GM19025 (cell line): ENCODE results near the gene PFDN6.

Source experiments
- ATAC-seq: cut with Tn5 transposase; IDR thresholded peaks from one replicate; pipeline ENCODE4 v1.9.1; 2021; ENCODE audit warnings: mild to moderate bottlenecking, low read depth, moderate library complexity; ENCODE audit not compliant: unreplicated experiment

PFDN6 gene

DNA sequence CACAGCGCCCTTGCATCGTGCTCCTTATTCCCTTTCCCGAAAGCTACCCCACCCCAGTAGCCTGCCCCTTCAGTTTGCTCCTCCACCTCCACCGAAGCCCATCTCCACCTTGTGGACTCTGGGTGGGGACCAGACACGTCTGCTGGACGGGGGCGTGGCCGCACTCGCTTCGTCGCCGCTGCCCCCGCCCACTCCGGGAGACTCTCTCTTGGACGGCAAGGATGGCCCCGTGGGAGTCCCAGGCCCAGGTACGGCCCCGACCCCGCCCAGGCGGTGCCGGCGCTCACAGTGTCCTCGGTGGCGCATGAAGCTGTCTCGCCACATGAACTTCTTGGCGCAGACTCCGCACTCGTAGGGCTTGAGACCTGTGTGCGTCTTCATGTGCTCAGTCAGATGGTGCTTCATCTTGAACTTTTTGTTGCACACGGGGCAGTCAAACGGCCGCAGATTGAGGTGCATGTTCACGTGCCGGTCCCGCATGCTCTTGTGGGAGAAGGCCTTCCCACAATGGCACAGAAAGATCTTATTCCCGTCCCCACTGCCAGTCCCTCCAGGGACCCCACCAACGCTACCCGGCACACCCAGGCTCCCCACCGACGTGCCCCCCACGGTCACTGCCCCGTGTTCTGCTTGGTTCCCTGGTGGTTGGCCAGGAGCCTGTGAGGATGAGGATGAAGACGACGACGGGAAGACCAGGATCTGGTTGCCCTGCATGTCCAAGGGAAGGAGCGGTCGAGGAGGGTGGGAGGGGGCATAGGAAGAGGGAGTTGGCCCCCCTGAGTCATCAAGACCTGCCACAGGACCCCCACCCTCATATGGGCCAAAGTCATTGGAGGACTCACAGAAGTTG lies 25.8 kb downstream of the PFDN6 start:
- no peak for ATAC-seq

DNA sequence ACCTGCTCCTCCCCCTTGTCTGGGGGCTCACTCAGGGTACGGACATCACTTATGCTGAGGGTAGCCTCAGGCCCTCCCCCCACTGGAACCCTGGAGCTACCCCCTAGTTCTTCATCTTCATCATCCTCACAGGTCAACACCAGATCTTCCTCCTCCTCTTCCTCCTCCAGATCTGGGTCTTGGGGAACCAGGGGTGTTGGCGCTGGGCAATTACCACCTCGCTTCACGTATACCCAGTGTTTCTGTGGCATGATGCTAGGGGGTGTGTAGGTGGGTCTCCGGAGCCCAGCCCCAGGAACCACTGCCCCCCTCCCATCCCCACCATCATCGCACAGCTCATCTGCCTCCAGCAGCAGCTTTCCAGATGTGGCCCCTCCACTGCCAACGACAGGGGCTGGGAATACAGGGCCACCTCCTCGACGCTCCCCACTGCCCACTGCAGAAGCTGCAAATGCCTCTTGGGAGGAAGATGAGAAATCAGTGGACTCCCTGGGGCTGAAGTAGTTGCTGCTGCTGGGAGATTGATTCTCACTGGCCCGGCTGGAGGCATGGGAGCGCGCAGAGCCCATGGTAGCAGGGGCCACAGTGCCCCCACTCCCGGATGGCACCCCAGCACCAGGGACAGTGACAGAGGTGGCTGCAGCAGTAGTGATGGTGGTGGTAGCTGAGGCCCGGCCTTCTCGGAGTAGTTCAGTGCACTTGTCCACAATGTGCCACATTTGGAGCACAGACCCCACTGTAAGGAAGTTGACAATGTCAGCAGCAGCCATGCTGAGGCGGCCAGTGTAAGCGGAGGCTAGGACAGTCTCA lies 26.6 kb downstream of the PFDN6 start:
- no peak for ATAC-seq

DNA sequence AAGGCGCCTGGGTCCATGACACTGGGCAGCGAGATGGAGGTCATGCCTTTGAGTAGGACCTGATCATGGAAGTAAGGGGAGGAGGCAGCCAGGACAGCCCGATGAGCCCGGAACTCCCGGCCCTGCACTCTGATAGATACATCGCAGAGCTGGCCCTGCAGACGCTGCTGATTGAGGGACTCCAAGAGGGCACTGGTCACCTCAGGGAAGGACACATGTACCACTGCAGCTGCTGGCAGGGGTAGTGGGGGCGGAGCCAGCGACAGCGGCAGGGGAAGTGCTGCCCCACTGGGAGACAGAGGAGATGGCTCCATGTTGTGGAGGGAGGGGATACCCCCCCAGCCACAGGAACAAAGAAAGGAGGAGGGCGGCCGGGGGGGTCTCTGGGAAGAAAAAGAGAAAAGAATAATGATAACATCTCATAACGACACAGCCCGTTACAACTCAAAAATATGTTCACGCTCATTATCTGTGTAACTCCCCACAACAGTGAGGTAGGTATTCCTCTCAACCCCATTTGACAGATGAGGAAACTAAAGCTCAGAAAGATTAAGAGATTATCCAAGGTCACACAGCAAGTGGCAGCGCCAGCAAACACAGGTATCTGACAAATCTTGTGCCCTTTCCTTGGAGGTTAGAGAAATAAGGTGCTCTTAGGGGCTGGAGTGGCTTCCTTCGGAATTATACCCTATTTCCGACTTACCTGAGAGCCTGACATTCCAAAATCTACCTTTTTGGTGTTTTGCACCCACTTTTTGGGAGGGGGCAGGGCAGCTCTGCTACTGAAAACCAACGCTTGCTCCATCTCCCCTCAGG lies 27.4 kb downstream of the PFDN6 start:
- ATAC-seq = no peak

DNA sequence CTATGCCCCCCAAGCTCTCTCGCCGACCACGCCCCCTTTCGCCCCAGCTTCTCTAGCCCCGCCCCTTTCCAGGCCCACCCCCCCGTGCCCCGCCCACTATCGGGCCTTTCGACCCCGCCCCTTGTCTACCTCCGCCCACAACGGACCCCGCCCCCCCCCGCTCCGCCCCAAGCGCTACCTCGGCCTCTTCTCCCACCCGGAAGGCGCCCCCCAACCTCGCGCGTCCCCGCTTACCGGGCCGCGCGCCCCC lies 27.9 kb downstream of the PFDN6 start:
- ATAC-seq = no peak

DNA sequence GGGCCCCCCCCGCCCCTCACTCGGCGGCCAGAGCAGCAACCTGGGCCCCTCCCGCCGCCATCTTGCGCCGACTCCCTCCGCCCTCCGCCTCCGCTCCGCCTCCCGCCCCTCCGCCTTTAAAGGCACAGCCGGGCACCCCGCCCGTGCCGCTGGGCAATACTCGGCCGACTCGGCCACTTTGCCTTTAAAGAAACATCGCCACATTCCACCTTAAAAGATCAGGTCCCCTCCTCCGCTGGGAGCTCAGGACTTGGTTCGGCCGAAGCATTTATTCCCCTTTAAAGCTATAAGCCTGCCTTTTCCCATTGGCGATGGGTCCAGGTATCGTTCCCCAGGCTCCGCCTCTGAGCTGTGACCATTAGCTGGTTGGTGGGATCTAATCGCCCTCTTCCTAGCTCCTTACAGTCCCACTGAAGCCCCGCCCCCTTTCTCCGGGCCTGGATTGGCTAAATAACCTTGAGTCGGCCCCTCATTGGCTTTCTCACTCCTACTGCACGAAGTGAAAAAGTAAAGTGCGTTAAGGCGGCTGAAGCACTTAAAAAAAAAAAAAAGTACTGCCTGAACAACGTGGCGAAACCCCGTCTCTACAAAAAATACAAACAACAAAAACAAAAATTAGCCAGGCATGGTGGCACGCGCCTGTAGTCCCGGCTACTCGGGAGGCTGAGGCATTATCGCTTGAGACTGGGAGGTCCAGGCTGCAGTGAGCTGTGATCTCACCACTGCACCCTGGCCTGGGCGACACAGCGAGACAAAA lies 28.4 kb downstream of the PFDN6 start, which contains the start of gene ZBTB22:
TSS of gene ZBTB22 (minus strand) at position 76 of the 757 bp plus-strand sequence. CDS start 828 bp downstream, outside the sequence.
- peak; percentile 51 for ATAC-seq

DNA sequence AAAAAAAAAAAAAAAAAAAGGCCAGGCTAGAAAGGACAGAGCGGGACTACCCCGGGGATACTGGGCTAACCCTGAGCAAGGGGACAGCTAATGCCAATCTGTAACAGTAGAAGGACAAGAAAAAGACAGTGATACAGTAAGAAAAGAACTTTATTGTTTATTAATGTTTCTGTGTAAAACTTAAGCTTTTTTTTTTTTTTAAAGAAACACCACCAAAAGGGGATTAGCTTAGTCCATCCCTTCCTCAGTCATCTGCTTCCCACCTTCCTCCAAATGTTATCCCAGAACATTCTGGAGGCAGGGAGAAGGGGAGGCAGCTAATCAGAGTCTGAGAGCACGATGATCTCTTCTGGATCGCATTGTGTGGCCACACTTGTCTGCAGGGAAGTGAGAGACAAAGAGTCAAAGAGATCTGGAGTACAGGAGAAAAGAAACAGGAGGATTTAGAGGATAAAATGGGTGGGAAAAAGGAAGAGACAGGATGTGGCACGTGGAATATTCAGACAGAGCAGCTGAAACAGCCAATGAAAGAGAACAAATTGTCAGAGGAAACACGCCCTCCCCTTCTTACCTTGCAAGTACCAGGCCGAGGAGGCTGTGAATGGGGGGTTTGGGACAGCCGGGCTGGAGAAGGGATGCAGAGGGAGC lies 29.1 kb downstream of the PFDN6 start:
- ATAC-seq = no peak

DNA sequence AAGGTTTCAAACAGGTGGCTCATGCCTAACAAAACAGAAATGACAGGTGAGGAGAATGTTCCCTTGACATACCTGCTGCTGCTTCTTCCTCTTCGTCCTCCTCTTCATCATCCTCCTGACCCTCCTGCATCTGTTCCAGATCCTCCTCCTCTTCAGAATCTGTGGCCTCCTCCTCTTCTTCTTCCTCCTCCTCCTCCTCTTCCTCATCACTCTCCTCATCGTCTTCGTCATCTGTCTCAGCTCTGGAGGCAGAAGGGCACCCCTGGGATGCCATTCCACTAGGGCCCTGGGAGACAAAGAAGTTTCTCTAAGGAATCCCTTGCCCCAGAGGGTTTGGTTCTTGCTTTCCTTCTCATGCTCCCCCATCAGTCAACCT lies 30.5 kb downstream of the PFDN6 start:
- no peak for ATAC-seq

DNA sequence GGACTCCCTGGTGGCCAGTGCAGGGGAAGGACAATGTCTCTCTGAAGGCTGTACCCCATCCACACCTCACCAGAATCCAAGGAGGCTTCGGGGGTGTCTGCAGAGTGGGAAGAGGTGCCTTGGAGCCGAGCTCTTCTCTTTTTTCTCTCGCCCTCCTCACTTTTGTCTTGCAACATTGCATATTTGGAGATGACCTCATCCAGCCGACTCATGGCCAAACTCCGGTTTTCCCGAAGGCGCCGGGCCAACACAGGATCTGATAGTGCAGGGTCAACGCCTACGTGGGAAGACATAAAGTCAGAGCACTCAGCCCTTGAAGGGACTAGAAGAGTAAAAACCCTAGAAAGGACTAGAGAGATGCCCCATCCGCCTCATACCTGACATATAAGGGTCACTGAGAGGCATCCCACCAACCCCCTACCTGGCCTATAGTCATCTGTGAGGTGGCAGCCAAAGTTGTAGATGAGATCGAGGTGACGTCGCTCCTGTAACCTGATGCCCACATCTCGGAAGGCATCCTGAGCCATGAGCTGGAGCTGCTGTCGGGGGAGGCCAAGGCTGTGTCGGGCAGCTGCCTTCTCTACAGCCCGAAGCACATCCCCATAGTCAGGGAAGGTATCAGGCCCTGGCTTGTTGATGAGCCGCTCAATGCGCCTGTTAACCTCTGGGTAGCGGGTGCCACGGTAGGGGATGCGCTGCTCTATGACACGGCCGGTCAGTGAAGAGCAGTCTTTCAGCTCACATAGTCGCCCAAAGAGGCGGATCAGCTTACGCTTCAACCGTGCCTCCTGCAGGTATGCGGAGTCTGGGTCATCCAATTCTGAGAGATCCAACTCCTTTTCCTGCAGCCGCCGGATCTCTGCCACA lies 31.1 kb downstream of the PFDN6 start:
- no peak for ATAC-seq

DNA sequence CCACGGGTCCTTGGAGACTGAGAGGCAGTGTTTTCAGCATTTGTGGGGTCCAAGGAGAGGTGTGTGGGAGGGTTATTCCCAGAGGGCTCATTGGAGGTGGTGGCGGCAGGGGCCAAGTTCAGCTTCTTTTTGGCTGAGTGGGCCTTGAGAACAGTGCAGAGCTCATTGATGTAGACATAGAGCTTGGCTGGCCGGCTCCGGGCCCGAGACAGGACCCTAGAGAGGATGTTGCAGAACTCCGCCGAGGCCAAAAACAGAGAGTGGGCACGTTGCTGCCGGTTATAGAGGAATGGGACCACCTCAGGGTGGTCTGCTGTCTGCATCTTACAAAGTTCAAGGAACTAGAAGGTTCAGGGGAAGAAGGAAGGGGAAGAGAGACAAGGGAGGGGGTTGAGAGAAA lies 31.8 kb downstream of the PFDN6 start:
- ATAC-seq = no peak

DNA sequence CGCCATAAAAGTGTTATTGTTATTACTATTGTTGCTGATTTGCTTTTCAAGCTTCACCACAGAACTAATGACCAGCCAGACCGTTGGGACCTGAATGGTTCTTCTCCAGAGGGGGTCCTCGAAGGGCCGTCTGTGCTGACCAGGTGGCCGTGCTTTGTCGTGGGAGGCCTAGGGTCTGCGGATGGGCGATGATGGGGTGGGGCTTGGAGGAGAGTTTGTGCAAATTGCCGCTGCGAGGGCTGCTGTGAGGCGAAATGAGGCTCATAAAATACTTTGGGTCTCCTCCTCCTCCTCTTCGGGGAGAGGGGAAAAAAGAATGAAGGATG lies 34.2 kb downstream of the PFDN6 start:
- ATAC-seq = no peak

DNA sequence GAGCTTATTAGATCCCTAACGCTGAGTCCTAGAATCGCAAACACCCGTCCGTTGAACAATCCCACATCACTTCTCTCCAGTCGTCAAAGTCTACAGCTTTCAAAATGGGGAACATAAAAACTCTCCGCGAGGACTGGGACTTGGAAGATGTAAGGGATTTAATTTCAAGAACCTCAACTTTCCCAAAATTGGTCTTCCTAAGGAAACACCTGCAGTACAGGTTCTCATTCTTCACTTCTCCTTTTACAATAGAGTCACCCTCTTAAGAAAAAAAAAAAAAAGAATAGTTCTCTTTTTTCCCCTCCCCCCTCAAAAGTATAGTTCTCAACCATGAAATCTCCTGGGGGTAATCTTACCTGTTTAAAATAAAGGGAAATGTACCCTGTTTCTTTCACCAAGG lies 34.7 kb downstream of the PFDN6 start:
- no peak for ATAC-seq

DNA sequence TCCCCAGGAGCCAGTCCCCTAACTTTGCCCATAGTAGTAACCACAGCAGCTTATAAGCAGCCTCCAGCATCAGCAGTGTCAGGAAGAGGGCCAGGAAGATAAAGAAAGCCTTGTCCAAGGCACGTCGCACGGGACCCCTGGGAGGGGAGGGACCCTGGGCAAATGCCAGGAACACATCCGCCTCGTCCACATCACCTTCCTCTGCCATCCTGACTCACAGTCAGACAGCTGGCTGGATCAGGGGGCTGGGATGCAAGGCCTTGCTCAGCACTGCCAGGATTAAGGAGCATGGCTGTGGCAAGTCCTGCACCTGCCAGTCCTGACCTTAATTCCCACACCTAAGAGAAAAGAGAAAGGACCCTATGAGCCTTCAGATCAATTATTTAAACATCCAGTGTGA lies 39.7 kb downstream of the PFDN6 start:
- ATAC-seq = no peak

DNA sequence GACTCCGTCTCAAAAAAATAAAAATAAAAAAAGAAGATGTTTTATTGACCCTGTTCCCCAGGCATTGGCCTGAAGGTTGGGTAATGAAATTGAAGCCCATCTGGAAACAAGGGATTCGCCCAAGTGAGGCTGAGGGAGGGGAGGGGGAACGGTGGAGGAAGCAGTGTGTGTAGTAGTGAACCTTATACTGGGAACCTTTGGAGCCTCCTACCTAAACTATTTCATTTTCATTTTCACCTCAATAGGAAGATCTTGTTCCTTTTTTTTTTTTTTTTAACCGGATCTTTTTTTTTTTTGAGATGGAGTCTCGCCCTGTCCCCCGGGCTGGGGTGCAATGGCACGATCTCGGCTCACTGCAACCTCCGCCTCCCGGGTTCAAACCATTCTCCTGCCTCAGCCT lies 41.3 kb downstream of the PFDN6 start:
- ATAC-seq = no peak

DNA sequence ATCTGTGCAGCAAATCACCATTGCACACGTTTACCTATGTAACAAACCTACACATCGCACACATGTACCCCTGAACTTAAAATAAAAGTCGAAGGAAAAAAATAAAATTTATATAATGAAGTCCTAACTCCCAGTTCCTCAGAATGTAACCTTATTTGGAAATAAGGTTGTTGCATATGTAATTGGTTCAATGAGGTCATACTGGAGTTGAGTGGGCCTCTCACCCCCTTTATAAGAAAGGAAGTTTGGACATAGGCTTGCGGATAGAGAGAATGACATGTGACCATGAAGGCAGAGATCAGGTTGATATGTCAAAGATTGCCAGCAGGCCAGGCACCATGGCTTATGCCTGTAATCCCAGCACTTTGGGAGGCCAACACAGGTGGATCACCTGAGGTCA lies 44.3 kb downstream of the PFDN6 start:
- ATAC-seq = no peak

DNA sequence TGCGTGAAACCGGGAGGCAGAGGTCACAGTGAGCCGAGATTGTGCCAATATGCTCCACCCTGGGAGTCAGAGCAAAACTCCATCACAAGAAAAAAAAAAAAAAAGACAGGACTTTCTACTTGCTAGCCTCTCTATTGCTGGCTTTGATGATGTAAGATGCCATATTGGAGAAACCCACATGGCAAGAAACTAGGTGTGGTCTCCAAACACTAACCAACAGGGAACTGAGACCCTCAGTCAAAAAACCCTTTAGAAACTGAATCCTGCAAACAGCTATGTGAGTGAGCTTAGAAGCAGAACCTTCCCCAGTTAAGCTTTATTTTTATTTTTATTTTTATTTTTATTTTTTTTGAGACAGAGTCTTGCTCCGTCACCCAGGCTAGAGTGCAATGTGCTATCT lies 46.5 kb downstream of the PFDN6 start:
- ATAC-seq = no peak

DNA sequence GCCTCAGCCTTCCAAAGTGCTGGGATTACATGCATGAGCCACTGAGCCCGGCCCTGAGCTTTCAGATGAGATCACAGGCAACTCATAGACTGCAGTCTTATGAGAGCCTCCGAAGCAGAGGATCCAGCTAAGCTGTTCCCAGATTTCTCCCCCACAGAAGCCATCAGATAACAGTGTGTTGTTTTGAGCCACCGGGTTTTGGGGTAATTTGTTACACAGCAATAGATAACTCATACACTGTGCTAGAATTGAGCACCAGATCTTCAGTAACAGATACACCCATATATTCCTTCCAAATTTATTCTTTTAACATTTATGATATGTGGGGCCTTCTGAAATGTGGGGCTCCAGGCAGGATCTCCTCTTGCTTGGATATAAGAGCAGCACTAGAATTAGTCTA lies 47.1 kb downstream of the PFDN6 start:
- ATAC-seq = no peak

DNA sequence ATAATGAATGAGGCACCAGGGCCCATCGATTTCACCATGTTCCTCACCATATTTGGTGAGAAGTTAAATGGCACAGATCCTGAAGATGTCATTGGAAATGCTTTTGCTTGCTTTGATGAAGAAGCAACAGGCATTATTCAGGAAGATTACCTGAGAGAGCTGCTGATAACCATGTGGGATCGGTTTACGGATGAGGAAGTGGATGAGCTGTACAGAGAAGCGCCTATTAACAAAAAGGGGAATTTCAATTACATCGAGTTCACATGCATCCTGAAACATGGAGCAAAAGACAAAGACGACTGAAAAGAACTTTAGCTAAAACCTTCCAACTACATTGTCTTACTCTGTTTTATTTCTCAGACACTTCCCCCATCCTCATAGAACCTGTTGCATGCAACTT lies 49.8 kb downstream of the PFDN6 start:
- no peak for ATAC-seq
